Effector CD8-positive, alpha-beta T cell (primary cell): Measurements from ENCODE around the gene SIN3B.

ENCODE experiments used
- DNase-seq: peaks from one replicate; lab custom pipeline; 2025; lab: John Stamatoyannopoulos, UW

Gene SIN3B

GRCh38 chr19:16825312-16826052, 3.7 kb upstream of the SIN3B start:
- DNase-seq: no peak

GRCh38 chr19:16829822-16830289, 658 bp downstream of the SIN3B start:
- no peak for DNase-seq

- no peak for DNase-seq
Measured at GRCh38 chr19:16830679-16831078, 1.5 kb downstream of the SIN3B start.

GRCh38 chr19:16831531-16831930, 2.3 kb downstream of the SIN3B start:
- no peak for DNase-seq

- DNase-seq: no peak
Measured at GRCh38 chr19:16834747-16835146, 5.5 kb downstream of the SIN3B start.

- no peak for DNase-seq
Measured at GRCh38 chr19:16836115-16837034, 7.2 kb downstream of the SIN3B start.

GRCh38 chr19:16837035-16837362, 7.8 kb downstream of the SIN3B start:
- no peak for DNase-seq

GRCh38 chr19:16841391-16841926, 12.3 kb downstream of the SIN3B start:
- no peak for DNase-seq

GRCh38 chr19:16846901-16847300, 17.7 kb downstream of the SIN3B start:
- DNase-seq: no peak

GRCh38 chr19:16847430-16847829, 18.2 kb downstream of the SIN3B start:
- DNase-seq: no peak

- DNase-seq: no peak
Measured at GRCh38 chr19:16849168-16849567, 20.0 kb downstream of the SIN3B start.

GRCh38 chr19:16850133-16850532, 20.9 kb downstream of the SIN3B start:
- no peak for DNase-seq

GRCh38 chr19:16851031-16851712, 22.0 kb downstream of the SIN3B start:
- no peak for DNase-seq

- no peak for DNase-seq
Measured at GRCh38 chr19:16853066-16853465, 23.9 kb downstream of the SIN3B start.

GRCh38 chr19:16856091-16856490, 26.9 kb downstream of the SIN3B start:
- DNase-seq: no peak

GRCh38 chr19:16859626-16860025, 30.4 kb downstream of the SIN3B start:
- DNase-seq: no peak

- DNase-seq: no peak
Measured at GRCh38 chr19:16860118-16860517, 30.9 kb downstream of the SIN3B start.

- DNase-seq: no peak
Measured at GRCh38 chr19:16861011-16861410, 31.8 kb downstream of the SIN3B start.

GRCh38 chr19:16861834-16862233, 32.6 kb downstream of the SIN3B start:
- DNase-seq: no peak

- DNase-seq: no peak
Measured at GRCh38 chr19:16862826-16863415, 33.7 kb downstream of the SIN3B start.

- DNase-seq: no peak
Measured at GRCh38 chr19:16867211-16867610, 38.0 kb downstream of the SIN3B start.
